ENCODE measurements around the gene NFE2L1.
A peak's percentile ranks its signal among the peaks of the same experiment; 100 is the strongest.
"Not testable (repeated sequence)": the region's sequence is repeated elsewhere in the genome, so short reads cannot be mapped to it uniquely, and the experiment has no call there.

The NFE2L1 gene

GRCh38 chr17:48022901-48023300 is 25.3 kb upstream of the NFE2L1 start:
- DNase-seq (ENCODE audit: low read depth in 2 of 3, low spot score in 1 of 3): no peak

DNA sequence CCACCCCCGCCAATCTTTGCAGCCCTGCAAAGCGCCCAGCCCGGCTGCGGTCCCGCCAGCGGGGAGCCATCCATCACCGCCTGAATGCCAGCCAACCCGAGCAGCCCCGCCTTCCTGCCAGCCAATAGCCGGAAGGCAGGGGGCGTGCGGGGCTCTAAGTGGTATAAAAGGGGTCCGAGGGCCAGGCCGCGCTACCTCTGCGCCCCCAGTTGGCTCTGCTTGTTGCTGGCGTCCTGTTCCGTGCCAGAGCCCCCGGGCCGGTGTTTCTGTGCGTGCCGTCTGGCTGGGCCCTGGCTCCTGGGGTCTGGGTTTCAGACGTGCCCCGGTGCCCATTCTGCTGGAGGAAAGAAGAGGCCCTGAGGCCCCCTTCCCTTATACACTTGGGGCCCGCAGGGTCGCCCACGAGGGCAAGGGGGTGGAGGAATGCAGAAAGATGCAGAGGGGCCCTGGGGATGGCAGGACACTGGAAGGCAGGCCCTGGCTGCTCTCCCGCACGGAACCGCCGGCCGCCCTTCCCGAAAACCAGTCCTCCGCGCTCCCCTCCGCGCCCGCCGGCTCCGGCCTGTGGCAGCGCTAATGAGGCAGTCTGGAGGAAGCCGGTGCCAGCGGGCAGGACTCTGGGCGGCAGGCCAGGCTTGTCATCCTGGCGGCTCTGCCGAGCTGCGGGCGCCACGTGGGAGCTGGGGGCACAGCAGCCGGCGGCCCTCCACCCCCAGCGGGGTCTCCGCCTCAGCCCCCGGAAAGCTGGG is 24.6 kb upstream of the NFE2L1 start:
- peak in 1 of 3 donors; percentile 32 for DNase-seq (ENCODE audit: low read depth in 2 of 3, low spot score in 1 of 3)

GRCh38 chr17:48024149-48025039 is 23.8 kb upstream of the NFE2L1 start:
- DNase-seq (ENCODE audit: low read depth in 2 of 3, low spot score in 1 of 3): peak in 1 of 3 donors; percentile 44

DNA sequence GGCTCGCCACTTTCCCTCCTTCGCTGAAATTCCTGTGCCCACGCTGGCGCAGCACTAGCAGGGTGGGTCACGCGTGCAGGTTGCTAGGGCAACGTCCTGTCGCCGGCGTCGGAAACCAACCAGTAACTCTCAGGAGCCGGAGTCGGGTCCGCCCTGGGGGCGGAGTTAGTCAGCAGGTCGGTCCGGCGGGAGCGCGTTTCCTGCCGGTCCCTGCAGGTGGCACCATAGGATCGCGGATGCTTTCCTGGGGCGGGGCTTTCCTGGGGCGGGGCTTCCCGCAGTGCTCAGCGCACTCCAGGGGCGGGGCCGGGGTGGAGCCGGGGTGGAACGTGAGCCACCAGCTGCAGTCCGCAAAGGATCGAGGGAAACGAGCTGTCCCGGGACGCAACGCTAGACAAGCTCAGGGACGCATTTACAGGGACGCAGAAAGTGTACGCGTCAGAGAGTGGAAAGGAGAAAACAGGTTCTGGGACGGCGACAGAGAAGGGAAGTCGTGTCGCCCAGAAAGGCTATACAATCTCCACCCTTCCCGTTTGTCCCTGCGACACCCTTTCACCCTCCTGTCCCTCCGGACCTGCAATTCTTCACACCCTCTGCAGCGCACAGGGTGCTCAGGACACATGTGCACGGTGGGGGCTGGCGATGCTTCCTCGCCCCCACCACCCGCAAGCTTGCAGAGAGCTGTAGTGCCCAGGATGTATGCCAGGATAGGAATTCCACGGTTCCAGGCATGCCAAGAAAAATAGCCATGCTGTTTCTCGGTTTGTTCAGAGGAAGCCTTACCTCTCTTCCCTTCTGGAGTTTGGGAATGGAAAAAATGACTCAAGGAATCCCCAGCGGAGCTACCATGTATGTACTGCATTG is 22.9 kb upstream of the NFE2L1 start:
- peak; percentile 96 to 99 (median 98) for DNase-seq (ENCODE audit: low read depth in 2 of 3, low spot score in 1 of 3)

GRCh38 chr17:48025904-48026501 is 22.2 kb upstream of the NFE2L1 start:
- no peak for DNase-seq (ENCODE audit: low read depth in 2 of 3, low spot score in 1 of 3)

DNA sequence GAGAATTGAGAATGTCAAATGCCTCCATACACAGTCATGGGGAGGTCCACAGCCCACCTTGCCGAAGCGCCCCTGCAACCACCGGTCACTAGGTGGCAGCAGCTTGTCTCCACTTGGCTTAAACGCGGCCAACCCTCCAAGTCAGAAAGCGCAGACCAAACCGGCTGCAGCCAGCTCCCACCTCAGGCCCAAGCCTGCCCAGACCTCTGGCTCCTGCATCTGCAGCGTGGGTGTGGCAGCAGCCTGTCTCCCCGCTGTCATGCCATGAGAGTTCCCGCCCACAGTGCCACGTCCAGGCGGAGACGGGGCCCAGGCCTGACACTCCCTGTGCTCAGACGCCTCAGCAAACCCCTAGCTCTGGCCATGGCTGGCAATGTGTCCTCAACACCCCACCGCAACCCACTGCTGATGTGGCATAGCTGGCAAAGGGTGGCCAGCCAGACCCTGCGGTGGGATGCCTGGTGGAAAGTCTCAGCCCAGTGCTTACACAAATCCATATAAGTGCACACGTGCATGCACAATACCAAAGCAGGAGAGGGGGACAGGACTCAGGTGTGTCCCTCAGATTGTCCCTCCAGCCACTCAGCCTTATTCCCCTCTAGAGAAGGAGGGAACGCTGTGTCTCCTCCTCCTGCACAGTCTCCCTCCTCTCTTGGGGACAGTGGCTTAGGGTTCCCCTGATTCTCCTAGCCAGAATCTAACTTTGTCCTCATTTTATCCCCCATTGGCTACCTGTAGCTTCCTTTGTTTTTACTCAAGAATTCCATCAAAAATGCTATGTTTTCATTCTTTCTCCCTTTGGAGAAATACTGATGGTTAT is 21.4 kb upstream of the NFE2L1 start:
- DNase-seq (ENCODE audit: low read depth in 2 of 3, low spot score in 1 of 3): peak in 2 of 3 donors; percentile 65 to 70

DNA sequence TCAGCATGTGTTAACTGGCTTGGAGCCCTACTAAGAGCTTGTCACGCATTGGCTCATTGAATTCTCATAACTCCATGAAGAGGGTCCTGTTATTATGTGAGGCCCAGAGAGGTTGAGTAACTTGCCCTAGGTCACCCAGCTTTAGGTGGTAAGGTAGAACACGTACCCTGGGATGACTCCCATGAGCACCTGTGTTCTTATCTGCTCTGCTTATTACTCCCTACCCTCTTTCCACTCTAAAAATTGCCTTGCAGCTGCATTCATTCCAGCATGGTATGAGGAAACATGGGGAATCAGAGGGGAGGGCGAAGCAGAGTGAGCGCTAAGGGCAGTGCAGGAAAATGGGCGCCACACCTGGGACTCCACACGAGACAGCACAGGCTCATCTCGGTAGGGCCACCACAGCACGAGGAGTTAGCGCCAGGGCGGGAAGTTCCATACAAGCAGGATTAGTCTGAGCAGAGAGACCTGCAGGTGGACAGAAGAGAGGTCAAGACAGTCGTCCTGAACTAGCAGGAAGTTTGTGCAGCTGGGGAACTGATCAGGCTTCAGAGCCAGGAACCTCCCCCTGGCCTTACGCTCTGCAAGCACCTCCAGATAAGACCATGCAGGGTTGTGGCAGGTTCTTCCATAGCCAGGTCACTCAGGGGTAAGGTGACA is 20.7 kb upstream of the NFE2L1 start:
- no peak for DNase-seq (ENCODE audit: low read depth in 2 of 3, low spot score in 1 of 3)

DNA sequence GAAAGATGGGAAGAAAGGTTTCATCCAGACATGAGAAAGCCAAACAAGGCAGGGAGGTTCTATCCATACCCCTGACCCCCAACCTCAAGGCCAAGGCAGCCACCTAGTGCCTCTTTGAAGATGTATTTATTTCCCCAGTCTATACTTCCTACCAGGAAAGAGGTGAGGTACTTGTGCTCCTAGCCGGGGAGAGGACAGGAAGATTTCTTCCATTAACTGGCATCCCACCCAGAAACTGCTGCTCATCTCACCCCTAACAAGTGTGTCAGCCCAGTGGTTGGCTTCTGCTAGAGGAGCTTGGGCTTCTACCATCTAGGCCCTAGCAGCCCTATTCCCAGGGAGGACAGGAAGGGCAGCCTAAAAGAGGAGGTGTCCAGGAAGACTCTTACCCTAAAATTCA is 19.4 kb upstream of the NFE2L1 start:
- no peak for DNase-seq (ENCODE audit: low read depth in 2 of 3, low spot score in 1 of 3)

GRCh38 chr17:48030531-48030930 is 17.6 kb upstream of the NFE2L1 start:
- DNase-seq (ENCODE audit: low read depth in 2 of 3, low spot score in 1 of 3): no peak

- no peak for DNase-seq (ENCODE audit: low read depth in 2 of 3, low spot score in 1 of 3)
Measured at GRCh38 chr17:48031966-48032365, 16.2 kb upstream of the NFE2L1 start.

- not testable (repeated sequence) for DNase-seq (ENCODE audit: low read depth in 2 of 3, low spot score in 1 of 3)
Measured at GRCh38 chr17:48034734-48035133, 13.4 kb upstream of the NFE2L1 start.

GRCh38 chr17:48036693-48037035 is 11.5 kb upstream of the NFE2L1 start:
- no peak for DNase-seq (ENCODE audit: low read depth in 2 of 3, low spot score in 1 of 3)

DNA sequence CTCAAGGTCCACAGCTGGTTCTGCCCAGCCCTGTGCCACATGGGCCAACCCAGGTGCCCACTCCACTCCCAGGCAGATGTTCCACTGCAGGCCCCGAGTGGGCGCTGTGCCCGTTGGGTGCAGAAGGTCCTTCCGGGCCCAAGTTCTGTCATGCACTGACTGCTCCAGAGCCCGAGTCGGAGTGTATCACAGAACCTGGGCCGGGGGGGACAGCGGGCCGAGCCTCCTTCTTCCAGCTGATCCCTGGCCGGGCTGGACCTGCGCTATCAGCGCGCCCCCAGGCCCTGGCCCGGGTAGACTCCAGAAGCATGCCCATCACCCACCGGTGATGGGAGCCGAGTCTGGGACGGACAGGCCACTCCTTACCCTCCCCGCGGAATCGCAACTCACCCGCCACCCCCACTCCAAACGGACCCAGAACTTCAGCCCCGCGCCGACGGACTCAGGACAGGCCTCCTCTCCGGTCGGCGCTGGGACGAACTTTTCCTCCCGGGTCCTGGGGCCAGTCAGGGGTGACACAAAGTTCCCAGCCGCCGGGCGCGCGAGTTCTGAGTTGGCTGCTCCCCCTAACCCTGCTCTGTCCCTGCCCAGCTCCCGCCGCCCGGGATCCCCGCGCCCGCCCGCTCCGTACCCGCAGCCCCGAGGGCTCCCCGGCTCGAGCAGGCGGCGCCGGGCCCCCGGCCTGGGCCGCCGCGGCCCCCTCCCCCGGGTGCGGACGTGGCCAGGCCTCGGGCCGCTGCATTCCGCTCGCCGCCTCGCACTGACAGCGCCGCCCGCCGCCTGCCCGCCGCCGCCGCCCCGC is 10.9 kb upstream of the NFE2L1 start, which contains the start of gene COPZ2:
Gene COPZ2, minus strand, starts transcription at position 762 of the 802 bp plus-strand sequence. Its CDS starts 20 bp downstream, at position 742.
- DNase-seq (ENCODE audit: low read depth in 2 of 3, low spot score in 1 of 3): peak in 2 of 3 donors; percentile 51 to 53

DNA sequence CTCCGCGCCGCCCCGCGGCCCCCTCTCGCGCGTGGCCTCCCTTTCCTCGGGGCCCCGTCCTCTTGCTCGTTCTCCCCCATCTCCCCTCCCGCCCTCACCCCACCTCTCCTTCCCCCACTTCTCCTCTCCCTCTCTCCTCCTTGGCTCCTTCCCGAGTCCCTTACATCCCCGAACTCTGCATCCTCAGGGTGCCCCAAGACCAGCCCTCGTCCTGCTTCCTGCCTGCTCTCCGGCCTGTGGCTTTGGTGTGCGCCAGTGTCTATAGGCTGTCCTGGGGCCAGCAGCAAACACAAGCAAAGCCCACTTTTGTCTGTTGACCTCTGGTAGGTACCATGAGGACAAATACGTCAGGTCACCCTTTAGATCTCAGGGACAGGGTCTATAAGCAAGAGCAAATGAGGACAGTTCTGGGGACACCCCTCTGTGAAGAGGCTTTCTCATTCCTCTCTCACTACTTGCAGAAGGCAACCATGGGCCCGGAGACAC is 10.3 kb upstream of the NFE2L1 start:
- no peak for DNase-seq (ENCODE audit: low read depth in 2 of 3, low spot score in 1 of 3)

- DNase-seq (ENCODE audit: low read depth in 2 of 3, low spot score in 1 of 3): no peak
Measured at GRCh38 chr17:48038687-48039086, 9.5 kb upstream of the NFE2L1 start.

DNA sequence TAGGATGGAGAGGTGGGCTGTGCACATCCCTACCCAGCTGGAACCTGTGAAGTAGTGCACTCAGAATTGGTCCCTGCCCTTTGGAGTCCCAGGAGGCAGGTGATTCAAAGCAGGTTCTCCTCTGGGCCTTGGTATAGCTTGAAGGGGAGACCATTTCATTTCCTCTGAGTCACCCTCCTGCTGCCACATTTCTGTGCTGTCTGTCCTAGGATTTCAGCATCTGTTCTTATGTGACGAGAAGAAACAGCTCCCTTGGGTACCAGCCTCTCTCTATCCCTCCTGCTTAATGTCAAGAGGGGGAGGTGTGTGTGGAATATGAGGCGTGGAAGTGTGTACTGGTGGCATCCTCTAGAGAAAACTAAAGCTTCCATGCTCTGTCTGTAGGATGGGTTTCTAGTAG is 5.0 kb upstream of the NFE2L1 start:
- DNase-seq (ENCODE audit: low read depth in 2 of 3, low spot score in 1 of 3): no peak

GRCh38 chr17:48044851-48045250 is 3.3 kb upstream of the NFE2L1 start:
- no peak for DNase-seq (ENCODE audit: low read depth in 2 of 3, low spot score in 1 of 3)

GRCh38 chr17:48045316-48046001 is 2.7 kb upstream of the NFE2L1 start:
- no peak for DNase-seq (ENCODE audit: low read depth in 2 of 3, low spot score in 1 of 3)
